OCI-M1 (cell line): ENCODE results near the gene ADIRF.
A peak's percentile ranks its signal among the peaks of the same experiment; 100 is the strongest.
"Not testable (repeated sequence)": the region's sequence is repeated elsewhere in the genome, so short reads cannot be mapped to it uniquely, and the experiment has no call there.

ENCODE experiments used
- DNase-seq: peaks from one replicate; lab custom pipeline; 2025; lab: John Stamatoyannopoulos, UW

The ADIRF gene

GRCh38 chr10:86968271-86968993 is at the start of gene ADIRF:
TSS of gene ADIRF (plus strand) at chr10:86968482. CDS start at chr10:86968545, 63 bp downstream.
- no peak for DNase-seq

DNA sequence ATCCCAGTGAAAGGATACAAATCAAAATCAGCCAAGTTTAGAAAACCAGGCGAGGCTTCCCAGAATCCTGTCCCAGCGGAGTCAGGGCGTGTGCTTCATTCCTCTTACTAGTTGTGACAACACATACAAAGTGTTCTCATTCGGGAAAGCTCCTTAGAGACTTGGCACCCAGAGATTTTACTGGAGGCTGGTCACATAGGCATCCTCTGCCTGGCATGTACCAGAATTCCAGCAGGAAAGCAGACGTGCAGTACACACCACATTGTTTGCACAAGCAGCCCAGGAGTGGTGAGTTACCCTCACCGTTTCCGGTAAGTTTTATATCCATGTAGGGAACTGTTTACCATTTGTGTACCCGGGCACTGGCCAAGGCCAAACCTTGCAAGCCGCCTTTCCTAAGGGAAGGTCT is 45.7 kb upstream of the ADIRF start:
- DNase-seq, result no peak

GRCh38 chr10:86929468-86930380 is 38.6 kb upstream of the ADIRF start:
- DNase-seq, result no peak

DNA sequence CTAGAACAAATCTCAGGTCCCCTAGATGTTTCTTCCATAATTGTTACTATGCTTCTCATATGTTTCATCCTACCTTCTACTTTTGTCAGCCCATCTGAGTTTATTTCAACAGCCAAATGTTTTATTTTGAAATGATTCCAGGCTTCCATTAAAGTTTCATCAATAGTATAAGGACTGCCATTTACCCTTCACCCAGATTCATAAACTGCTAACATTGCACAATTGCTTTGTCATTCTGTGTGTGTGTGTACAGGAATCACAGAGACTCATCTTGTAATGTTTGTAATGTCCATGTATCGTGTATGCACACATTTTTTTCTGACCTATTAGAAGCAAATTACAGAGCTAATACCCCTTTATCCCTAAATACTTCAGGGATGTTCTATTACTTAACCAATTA is 36.4 kb upstream of the ADIRF start:
- no peak for DNase-seq

DNA sequence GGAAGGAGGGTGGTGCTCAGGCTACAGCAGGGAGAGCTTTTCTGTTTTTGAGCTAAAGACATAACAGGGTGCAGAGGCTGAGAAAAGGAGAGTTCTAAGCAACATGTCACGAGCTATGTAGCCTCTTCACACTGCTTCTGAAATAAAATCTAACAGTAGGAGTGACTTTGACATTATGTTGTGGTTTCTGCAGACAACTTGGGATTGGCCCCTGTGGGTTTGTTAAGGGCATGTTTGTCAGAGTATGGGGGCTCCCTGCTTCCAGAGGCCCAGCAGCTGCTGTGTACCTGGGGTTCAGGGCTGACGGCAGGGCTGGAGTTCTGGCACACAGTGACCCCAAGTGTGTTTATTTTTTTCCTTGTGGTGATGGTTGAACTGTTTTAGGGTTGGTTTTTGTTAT is 35.6 kb upstream of the ADIRF start:
- DNase-seq, result no peak

- DNase-seq, result not testable (repeated sequence)
These were observed 34.0 kb upstream of the ADIRF start for GRCh38 chr10:86934162-86934711.

GRCh38 chr10:86936661-86937501 is 31.4 kb upstream of the ADIRF start:
- DNase-seq, result peak; percentile 12

DNA sequence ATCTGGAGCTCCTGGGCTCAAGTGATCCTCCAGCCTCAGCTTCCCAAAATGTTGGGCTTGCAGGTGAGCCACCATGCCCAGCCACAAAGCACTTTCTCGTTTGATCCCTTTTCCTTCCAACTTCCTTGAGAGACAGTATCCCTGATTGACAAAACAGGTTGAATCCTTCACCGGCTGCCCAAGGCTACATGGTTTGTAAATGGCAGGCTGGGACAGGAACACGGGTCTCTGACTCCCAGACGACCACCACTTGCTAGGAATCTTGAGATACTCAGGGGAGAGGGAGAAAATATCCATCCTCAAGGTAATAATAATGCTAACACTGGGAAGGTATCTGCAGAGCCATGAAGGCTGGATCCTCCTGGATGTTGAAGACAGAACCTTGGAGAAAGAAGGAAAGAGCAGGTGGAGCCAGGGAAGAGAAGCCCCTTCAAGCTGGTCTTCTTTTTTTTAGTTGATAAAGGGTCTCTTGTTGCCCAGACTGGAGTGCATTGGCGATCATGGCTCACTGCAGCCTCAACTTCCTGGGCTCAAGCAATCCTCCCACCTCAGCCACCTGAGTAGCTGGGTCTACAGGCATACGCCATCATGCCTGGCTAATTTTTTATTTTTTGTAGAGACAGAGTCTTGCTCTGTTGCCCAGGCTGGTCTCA is 30.7 kb upstream of the ADIRF start:
- DNase-seq, result no peak

DNA sequence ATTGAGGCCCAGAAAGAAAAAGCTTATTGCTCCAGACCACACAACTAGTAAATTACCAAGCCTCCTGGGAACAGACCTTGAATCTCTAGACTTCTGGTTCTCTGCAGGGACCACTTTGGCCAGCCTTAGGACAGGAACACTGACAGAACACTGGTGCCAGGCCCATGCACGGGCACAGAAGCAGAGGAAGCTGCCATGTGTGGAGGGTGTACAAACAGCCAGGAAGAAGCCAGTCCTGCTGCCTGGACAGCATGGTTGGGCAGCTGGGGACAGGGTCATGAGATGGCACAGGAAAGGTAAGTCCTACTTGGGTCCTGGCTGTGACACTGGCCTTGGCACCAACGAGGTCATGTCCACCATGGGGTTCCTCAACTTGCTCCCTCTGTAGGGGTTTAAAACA is 30.0 kb upstream of the ADIRF start:
- no peak for DNase-seq

DNA sequence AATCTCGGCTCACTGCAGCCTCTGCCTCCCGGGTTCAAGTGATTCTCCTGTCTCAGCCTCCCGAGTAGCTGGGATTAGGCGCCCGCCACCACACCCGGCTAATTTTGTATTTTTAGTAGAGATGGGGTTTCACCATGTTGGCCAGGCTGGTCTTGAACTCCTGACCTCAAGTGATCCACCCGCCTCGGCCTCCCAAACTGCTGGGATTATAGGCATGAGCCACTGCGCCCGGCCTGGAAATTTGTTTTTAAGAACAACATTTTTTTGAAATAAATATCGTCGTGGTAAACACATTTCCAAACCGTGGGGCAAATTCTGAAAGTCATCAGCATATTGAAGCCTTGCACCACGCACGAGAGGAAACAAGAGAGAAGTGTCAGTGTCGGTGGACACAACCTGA is 28.2 kb upstream of the ADIRF start:
- not testable (repeated sequence) for DNase-seq

- DNase-seq, result no peak
These were observed 27.6 kb upstream of the ADIRF start for GRCh38 chr10:86940677-86941076.

DNA sequence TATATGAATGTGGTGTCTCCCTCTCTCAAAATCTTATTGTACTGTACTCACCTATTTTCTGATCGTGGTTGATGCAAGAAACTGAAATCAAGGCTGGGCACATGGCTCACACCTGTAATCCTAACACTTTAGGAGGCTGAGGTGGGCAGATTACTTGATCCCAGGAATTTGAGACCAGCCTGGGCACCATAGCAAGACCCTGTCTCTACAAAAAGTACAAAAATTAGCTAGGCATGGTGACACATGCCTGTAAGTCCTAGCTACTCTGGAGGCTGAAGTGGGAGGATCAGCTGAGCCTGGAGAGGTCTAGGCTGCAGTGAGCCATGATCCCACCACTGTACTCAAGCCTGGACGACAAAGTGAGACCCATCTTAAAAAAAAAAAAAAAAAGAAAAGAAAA is 26.9 kb upstream of the ADIRF start:
- no peak for DNase-seq

DNA sequence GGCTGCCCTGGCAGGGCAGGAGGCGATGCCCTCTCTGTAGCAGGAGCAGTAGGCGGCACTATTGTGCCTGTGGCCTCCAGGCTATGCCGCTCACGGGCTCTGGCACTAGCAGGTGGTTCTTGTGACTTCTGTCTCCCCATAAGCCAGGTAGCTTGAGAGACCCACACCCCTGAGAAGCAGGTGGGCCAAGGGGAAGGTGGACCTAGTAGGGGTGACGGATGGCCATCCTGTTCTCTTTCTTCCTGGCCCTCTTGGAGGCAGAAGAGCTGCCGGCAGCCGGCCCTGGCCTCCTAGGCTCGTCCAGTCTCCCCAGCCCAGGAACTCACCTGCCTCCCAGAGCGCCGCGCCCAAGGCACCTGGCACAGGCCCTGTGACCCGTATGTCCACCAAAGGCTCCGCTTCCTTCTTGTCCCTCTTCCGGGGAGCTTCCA is 26.3 kb upstream of the ADIRF start:
- DNase-seq, result no peak

DNA sequence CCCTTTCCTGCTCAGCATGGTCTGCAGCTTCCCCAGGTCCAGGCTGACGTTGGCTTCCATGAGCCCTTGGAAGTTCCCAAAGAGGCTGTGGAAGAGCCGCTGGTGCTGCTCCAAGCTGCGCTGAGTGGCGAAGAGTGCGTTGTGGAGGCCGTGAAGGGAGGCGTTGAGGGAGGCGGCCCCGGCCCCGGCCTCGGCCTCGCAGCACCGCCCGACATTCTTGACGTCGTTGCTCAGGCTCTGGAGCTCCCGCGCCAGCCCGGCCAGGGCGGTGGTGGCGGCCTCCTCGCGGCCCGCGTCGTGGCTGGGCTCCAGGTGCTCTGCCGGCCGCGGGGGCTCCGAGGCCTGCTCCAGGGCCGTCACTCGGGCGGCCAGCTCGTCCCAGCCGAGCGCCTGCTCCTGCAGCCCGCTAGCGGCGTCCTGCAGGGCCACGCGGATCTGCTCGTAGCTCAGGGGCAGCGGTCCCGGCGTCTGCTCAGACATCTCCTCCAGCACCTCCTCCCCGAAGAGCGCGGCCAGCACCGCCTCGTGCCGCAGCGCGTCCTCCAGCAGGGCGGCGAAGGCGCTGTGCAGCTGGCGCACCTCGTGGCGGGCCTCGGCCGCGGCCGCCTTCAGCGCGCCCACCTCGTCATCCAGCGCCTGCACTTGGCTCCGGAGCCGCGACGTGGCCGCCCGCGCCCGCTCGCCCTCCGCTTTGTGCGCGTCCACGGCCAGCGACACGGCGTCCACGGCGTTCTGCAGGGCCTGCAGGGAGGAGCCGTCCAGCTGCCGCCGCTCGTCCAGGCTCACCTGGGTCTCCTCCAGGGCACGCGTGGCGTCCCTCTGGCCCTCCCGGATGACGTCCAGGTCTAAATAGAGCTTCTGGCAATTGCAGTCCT is 25.6 kb upstream of the ADIRF start:
- DNase-seq, result no peak

DNA sequence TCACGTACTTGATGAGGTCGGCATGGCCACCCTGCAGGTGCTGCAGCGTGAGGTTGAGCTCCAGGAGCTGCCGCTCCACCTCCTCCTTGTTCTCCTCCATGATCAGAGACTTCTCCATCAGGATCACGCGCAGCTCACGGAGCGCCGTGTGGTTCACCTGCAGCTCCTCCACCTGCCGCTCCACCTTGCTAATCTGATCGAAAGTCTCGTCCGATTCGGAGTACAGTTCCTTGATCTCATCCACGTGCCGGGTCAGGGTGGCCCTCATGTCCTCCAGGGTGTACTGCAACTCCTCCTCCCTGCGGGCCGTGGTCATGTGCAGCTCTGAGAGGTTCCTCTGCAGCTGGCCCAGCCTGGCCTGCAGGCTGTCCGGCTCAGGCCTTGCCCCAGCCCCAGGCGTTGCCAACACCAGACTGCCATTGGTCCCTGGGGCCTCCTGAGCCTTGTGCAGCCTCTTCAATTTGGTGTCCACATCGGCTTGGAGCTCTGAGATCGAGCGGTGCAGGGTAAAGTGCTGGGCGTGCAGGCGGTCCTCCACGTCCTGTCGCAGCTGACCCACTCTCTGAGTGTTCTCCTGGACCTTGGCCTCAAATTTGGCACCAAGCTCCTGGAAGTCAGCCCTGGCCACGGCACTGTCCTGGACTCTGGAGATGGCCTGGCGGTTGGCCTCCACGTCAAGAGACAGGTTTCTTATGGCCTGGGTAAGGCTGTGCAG is 24.8 kb upstream of the ADIRF start:
- DNase-seq, result no peak

GRCh38 chr10:86944031-86944419 is 24.3 kb upstream of the ADIRF start:
- DNase-seq, result no peak

DNA sequence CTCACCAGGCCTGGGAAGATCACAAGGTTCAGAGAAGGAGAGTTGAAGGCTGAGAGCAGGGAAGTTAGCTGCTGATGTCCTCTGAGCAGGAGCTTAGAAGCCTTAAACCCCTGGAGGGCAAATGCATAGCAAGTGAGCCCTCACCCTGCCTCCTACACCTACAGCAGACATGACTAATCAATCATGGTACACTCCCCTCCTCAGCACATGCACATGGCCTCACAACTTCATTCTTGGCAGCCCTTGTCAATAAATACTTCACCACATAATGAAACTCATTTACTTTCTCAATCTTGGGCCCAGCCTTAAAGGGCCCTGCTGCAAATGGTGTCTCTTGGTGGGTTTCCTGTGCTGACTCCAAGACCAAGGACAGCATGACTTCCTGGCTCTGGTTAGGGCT is 23.8 kb upstream of the ADIRF start:
- no peak for DNase-seq

DNA sequence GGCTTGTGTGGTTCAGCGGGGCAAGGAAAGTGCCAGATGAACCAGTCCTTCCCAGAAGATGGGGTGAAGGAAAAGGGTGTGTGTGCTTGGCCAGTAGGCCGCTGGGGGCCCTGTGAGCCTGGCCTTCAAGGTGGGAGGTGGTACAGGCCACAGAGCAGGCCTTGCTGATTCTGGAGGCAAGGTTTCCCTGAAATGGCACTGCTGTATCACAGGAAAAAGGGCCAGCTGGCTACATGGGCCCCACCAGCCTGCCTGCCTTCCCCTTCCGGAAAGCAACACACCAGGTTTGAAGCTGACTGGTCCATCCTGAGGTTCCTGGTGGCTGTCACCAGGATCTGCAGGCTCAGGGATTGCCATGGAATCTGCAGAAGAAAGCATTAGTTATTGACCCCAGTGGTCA is 23.4 kb upstream of the ADIRF start:
- DNase-seq, result no peak

DNA sequence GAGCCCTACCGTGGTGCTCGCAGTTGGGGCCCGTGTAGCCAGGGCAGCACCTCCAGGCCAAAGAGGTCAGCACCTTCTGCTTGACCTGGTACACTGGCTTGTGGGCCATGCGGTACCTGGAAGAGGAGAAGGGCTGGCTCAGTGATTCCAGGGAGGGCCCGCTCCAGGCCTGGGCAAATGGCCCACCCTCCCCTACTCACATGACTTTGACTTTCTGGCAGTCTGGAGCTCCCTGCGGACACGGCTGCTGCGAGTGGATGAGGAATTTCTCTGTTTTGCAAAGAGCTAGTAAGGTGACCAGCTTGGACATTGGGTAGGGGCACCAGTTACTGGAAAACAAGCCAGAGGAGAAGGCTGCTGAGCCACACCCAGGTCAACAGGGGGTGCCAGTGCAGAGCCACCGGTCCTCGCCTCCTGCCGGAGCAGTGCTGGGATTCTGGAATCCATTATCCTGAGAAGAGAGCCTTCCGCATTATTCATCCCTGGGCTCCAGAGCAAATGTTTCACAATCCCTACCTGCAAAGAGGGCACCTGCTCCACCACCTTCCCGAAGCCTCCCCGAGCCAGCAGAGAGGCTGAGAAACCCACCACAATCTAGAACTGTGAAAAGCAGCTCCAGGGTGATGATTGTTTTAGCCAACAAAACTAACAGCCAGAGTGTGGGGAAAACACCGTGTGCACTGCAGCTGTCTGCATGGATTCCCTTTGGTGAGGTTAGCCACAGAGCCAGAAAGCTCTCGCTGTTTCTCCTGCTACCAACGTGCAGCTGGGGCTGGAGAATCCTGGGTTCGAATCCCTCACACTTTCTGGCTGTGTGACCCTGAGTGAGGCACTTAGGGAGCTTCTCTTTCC is 22.7 kb upstream of the ADIRF start:
- DNase-seq, result no peak
